Activated CD4-positive, alpha-beta T cell treated with anti-CD3 and anti-CD28 coated beads for 4 hours (primary cell): ENCODE results near the gene CENPW.

Experiments used
- DNase-seq, 2 donors: peaks; one replicate each; pipeline ENCODE4 v3.0.0-alpha.2; 2020

The CENPW gene

GRCh38 chr6:126374372-126374771 lies 34.5 kb downstream of the CENPW start:
- no peak for DNase-seq

DNA sequence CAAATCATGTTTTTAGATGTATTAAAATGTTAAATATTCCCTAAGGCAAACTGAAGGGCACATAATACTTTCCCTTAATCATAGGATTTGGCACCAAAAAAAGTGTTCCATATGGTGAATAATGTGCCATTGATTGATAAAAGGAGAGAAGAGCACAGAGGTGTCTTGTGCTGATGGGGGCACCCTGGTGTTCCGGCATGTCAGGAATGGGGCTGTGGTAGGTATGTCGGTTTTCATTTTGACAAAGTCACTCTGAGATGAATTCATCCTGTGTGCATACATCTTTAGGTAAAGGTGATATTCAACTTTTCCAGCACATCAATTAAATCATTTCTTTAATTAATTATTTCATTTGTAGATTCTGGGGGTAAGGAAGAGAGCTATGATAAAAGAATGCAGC lies 36.8 kb downstream of the CENPW start:
- no peak for DNase-seq

DNA sequence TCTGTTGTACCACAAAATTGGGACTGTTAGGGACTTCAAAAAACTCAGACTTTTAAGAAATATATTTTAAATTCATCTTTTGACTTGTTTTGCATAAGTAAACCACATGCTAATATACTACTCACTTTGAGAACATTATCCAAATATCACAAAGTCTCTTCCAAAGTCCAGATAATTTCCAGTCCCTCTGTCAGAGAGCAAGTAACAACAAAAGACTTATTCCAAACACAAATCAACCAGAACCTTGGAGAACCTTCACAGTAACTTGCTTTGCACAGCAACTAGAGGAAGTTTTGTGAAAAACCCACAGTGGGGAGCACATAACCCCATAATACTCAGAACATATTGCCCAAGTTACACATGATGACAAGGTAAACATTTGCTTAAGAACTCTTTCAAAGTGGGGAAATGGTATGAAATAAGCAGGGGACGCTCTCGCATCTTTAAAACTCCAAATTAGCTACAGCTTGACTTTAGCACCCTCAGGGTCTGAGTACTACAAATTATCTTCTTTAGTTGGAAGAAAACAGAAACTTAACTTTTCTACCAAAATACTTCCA lies 37.8 kb downstream of the CENPW start:
- DNase-seq: no peak

DNA sequence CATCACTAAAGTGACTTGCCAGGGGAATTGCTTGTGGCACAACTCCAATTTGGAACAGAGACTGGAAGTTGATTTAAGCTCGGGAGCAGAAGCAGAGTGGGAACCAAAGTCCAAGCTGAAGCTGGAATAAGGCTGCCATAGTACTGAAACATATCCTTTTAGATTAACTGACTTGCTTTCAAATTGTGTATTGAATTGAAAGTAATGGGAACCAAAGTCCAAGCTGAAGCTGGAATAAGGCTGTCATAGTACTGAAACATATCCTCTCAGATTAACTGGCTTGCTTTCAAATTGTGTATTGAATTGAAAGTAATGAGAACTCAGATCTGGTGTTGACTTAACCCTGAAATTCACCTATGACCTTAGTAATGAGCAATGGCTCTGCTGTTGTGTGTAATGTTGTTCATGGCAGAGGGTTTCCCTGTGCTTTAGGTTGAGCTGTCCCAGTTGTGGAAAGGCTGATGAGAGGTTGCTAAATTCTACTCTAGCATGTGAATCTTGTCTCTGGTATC lies 40.2 kb downstream of the CENPW start:
- no peak for DNase-seq

GRCh38 chr6:126381498-126381897 lies 41.6 kb downstream of the CENPW start:
- no peak for DNase-seq

- DNase-seq: no peak
Measured at GRCh38 chr6:126383203-126383602, 43.3 kb downstream of the CENPW start.

DNA sequence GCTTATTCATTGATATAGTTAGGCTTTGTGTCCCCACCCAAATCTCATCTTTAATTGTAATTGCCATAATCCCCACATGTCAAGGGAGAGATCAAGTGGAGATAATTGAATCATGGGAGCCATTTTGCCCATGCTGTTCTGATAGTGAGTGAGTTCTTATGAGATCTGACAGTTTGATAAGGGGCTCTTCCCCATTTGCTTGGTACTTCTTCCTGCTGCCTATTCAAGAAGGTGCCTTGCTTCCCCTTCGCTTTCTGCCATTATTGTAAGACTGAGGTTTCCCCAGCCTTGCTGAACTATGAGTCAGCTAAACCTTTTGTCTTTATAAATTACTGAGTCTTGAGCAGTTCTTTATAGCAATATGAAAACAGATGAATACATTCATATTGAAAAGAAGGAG lies 45.6 kb downstream of the CENPW start:
- no peak for DNase-seq

DNA sequence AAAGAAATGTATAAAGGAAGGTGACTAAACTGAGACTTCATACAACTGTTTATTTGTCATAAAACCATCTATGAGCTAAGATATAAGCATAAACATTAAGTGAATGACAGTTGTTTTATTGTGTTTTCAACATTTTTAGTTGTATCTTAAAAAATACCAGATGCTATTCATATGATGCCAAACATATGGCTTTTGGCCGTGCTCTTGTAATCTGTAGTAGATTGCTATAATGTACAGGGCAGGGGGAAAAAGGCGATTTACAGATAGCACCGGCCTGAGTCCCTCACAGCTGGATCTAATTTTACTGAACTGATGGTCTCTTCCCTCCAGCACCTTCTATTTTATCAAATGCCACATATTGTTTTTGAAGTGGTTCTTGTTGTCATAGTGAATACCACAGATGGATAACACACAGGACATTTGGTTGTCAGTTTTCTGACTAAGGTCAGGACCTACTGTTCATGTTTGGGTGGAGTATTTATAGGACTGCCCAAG lies 48.2 kb downstream of the CENPW start:
- no peak for DNase-seq

DNA sequence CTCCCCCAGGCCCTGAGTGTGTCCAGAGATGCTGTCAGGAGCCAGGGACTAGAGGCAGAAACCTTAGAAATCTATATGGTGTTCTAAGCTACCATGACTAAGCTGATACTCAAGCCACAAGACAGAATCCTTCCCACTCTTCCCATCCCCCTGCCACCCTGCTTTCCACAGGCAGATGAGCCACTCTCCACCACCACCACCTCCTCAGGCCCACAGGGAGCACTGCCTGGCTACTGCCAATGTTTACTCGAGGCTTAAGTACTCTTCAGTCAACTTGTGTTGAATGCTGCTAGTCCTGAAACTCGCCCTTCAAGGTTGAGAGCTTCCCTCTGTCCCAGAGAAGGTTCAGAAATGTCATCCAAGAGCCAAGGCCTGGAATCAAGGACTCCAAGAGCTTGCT lies 56.2 kb downstream of the CENPW start:
- DNase-seq: no peak
